ENCODE data around the gene RETREG1.

The RETREG1 gene

DNA sequence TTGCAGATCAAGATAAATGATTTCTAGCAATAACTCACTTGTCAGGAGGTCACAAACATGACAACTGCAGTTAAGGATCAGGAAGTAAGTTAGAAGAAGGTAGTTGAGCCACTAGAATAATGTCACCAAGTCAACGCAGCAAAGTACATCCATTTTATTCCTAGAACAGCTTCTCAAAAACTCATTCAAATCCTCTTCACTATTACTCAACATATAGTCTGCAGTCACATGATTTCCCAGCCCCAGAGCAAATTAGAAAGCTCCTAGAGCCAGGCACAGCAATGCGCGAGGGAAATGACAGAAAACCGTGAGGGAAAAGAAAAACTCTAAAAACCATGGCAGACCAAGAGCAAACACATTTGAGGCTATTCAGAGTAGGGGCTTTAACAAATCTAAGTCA is 101.3 kb downstream of the RETREG1 start:
- ChIA-PET POLR2A (no interaction called here), CTCF (no interaction called here)
- Histone ChIP-seq H3K4me3 (ENCODE audit: low read depth, low read length) (no peak overlapping the region), H3K27ac (ENCODE audit: extremely low read depth, low read depth, low read length) (no peak overlapping the region), H3K4me1 (ENCODE audit: control insufficient read depth, insufficient read depth, low read length) (no peaks in the 10 kb centered on the region), H3K36me3 (ENCODE audit: control insufficient read depth in 2 of 2, insufficient read depth in 1 of 2, low read length in 2 of 2) (no peaks in the 10 kb centered on the region), H3K9me3 (ENCODE audit: control insufficient read depth, insufficient read depth, low read depth, low read length) (no peaks in the 10 kb centered on the region)
- TF ChIP-seq, protein P1, sequence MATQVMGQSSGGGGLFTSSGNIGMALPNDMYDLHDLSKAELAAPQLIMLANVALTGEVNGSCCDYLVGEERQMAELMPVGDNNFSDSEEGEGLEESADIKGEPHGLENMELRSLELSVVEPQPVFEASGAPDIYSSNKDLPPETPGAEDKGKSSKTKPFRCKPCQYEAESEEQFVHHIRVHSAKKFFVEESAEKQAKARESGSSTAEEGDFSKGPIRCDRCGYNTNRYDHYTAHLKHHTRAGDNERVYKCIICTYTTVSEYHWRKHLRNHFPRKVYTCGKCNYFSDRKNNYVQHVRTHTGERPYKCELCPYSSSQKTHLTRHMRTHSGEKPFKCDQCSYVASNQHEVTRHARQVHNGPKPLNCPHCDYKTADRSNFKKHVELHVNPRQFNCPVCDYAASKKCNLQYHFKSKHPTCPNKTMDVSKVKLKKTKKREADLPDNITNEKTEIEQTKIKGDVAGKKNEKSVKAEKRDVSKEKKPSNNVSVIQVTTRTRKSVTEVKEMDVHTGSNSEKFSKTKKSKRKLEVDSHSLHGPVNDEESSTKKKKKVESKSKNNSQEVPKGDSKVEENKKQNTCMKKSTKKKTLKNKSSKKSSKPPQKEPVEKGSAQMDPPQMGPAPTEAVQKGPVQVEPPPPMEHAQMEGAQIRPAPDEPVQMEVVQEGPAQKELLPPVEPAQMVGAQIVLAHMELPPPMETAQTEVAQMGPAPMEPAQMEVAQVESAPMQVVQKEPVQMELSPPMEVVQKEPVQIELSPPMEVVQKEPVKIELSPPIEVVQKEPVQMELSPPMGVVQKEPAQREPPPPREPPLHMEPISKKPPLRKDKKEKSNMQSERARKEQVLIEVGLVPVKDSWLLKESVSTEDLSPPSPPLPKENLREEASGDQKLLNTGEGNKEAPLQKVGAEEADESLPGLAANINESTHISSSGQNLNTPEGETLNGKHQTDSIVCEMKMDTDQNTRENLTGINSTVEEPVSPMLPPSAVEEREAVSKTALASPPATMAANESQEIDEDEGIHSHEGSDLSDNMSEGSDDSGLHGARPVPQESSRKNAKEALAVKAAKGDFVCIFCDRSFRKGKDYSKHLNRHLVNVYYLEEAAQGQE (tag by site-specific recombination; IDR thresholded peaks at IDR 0.05): no peak

- Histone ChIP-seq H3K4me1 (ENCODE audit: control insufficient read depth, insufficient read depth, low read length) (peaks cover 3% of the 10 kb centered on the region; the same call in 1 of the 2 replicates), H3K9me3 (ENCODE audit: control insufficient read depth, insufficient read depth, low read depth, low read length) (no peaks in the 10 kb centered on the region), H3K4me3 (ENCODE audit: low read depth, low read length) (no peak overlapping the region), H3K36me3 (ENCODE audit: control insufficient read depth in 2 of 2, insufficient read depth in 1 of 2, low read length in 2 of 2) (no peaks in the 10 kb centered on the region), H3K27ac (ENCODE audit: extremely low read depth, low read depth, low read length) (no peak overlapping the region)
- TF ChIP-seq ZNF707 (tag by site-specific recombination; IDR thresholded peaks at IDR 0.05): no peak
- TF ChIP-seq ZNF530 (tag by site-specific recombination; IDR thresholded peaks at IDR 0.05; ENCODE audit: low read depth): no peak
- TF ChIP-seq ZNF266 (tag by site-specific recombination; IDR thresholded peaks at IDR 0.05; ENCODE audit: low read depth): no peak
- no peak for TF ChIP-seq OSR2 (tag by site-specific recombination; IDR thresholded peaks at IDR 0.05)
- TF ChIP-seq ZNF157 (tag by site-specific recombination; IDR thresholded peaks at IDR 0.05): no peak
- TF ChIP-seq ZNF37A (tag by site-specific recombination; IDR thresholded peaks at IDR 0.05): no peak
- no peak for TF ChIP-seq ZNF404 (tag by site-specific recombination; IDR thresholded peaks at IDR 0.05)
- no peak for TF ChIP-seq ZNF660 (tag by site-specific recombination; IDR thresholded peaks at IDR 0.05)
- no peak for TF ChIP-seq ZNF311 (tag by site-specific recombination; IDR thresholded peaks at IDR 0.05; ENCODE audit: borderline replicate concordance)
- no peak for TF ChIP-seq ZNF366 (tag by site-specific recombination; conservative IDR thresholded peaks at IDR 0.05)
- TF ChIP-seq KLF16 (tag by site-specific recombination; IDR thresholded peaks at IDR 0.05): no peak
- no peak for TF ChIP-seq YY1 (tag by site-specific recombination; IDR thresholded peaks at IDR 0.05)
- TF ChIP-seq ZNF529 (tag by site-specific recombination; IDR thresholded peaks at IDR 0.05; ENCODE audit: insufficient replicate concordance): no peak
- no peak for TF ChIP-seq KLF7 (tag by site-specific recombination; IDR thresholded peaks at IDR 0.05; ENCODE audit: borderline replicate concordance)
- no peak for TF ChIP-seq ZNF292 (tag by site-specific recombination; IDR thresholded peaks at IDR 0.05; ENCODE audit: borderline replicate concordance, low read depth)
- no peak for TF ChIP-seq ZNF785 (tag by site-specific recombination; IDR thresholded peaks at IDR 0.05)
- no peak for TF ChIP-seq RBAK (tag by site-specific recombination; IDR thresholded peaks at IDR 0.05)
- no peak for TF ChIP-seq WT1 (tag by site-specific recombination; IDR thresholded peaks at IDR 0.05)
- TF ChIP-seq, protein P2, sequence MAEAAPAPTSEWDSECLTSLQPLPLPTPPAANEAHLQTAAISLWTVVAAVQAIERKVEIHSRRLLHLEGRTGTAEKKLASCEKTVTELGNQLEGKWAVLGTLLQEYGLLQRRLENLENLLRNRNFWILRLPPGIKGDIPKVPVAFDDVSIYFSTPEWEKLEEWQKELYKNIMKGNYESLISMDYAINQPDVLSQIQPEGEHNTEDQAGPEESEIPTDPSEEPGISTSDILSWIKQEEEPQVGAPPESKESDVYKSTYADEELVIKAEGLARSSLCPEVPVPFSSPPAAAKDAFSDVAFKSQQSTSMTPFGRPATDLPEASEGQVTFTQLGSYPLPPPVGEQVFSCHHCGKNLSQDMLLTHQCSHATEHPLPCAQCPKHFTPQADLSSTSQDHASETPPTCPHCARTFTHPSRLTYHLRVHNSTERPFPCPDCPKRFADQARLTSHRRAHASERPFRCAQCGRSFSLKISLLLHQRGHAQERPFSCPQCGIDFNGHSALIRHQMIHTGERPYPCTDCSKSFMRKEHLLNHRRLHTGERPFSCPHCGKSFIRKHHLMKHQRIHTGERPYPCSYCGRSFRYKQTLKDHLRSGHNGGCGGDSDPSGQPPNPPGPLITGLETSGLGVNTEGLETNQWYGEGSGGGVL (tag by site-specific recombination; IDR thresholded peaks at IDR 0.05): no peak
- TF ChIP-seq, protein P3, sequence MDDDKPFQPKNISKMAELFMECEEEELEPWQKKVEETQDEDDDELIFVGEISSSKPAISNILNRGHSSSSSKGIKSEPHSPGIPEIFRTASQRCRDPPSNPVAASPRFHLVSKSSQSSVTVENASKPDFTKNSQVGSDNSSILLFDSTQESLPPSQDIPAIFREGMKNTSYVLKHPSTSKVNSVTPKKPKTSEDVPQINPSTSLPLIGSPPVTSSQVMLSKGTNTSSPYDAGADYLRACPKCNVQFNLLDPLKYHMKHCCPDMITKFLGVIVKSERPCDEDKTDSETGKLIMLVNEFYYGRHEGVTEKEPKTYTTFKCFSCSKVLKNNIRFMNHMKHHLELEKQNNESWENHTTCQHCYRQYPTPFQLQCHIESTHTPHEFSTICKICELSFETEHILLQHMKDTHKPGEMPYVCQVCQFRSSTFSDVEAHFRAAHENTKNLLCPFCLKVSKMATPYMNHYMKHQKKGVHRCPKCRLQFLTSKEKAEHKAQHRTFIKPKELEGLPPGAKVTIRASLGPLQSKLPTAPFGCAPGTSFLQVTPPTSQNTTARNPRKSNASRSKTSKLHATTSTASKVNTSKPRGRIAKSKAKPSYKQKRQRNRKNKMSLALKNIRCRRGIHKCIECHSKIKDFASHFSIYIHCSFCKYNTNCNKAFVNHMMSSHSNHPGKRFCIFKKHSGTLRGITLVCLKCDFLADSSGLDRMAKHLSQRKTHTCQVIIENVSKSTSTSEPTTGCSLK (tag by site-specific recombination; IDR thresholded peaks at IDR 0.05): no peak
- ChIA-PET CTCF (interaction anchor here (0.6 to 1.5 kb wide), 4 partner anchors 11 to 42 kb away, joined by 3 to 6 read pairs (median 3); no protein-coding TSS in a partner anchor), POLR2A (interaction anchor here (0.7 kb wide), 1 partner anchor 156 kb away, joined by 3 read pairs; no protein-coding TSS in a partner anchor)
Measured at GRCh38 chr5:16510098-16510497, 106.7 kb downstream of the RETREG1 start.
